NCI-H345 treated with DMSO at 0.1 percent for 48 hours (cell line): ENCODE data around the gene TK1.

Experiments used
- DNase-seq: peaks from one replicate; lab custom pipeline; 2025; ENCODE audit not compliant: unreplicated experiment; lab: John Stamatoyannopoulos, UW

The TK1 gene

GRCh38 chr17:78223061-78223460 lies 36.2 kb upstream of the TK1 start:
- no peak for DNase-seq

DNA sequence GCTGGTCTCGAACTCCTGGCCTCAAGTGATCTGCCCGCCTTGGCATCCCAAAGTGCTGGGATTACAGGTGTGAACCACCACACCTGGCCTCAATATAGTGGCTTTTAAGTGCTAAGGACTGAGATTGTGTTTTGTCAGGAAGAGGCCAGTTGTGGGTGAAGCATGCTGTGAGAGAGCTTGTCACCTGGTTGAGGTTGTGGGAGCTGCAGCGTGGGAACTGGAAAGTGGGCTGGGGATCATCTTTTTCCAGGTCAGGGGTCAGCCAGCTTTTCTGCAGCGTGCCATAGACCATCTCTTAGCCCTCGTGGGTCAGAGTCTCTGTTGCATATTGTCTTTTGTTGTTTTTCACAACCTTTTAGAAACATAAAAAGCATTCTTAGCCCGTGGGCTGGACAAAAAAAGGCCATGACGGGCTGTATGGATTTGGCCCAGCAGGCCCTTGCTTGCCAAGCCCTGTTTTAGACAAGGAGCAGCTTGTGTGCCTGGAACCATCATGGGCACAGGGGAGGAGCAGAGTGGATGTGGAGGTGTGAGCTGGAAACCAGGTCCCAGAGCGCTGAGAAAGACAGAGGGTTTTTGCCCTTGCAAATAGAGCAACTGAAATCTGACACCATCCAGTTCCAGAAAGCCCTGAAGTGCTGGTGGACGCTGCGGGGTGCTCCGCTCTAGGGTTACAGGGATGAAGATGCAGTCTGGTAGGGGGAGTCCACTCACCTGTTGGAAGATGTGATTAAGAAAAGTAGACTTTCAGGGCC lies 32.7 kb upstream of the TK1 start:
- no peak for DNase-seq

GRCh38 chr17:78214706-78215061 lies 27.8 kb upstream of the TK1 start:
- DNase-seq = no peak

GRCh38 chr17:78214016-78214705 lies 27.3 kb upstream of the TK1 start, which contains the start of gene BIRC5:
Gene BIRC5, plus strand, starts transcription at chr17:78214253. Its CDS starts 64 bp downstream, at chr17:78214317.
- DNase-seq = peak; percentile 92

- no peak for DNase-seq
These were observed 24.2 kb upstream of the TK1 start for GRCh38 chr17:78211032-78211431.

DNA sequence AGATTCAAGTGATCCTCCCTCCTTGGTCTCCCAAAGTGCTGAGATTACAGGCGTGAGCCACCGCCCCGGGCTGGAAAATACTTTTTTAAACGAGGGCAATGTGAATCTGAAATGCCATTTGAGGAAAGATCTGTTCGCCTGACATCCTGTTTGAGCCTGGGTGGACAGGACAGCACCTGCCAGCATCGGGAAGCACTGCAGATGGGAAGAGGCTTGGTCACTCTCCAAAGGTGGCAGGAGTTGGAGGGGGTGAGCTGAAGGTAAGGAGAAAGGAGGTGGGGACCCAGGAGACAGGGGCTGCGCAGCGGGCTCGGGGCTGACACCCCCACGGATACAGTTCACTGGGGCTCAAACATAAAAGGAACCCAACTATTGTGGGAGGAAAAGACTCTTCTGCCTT lies 23.3 kb upstream of the TK1 start:
- DNase-seq = no peak

DNA sequence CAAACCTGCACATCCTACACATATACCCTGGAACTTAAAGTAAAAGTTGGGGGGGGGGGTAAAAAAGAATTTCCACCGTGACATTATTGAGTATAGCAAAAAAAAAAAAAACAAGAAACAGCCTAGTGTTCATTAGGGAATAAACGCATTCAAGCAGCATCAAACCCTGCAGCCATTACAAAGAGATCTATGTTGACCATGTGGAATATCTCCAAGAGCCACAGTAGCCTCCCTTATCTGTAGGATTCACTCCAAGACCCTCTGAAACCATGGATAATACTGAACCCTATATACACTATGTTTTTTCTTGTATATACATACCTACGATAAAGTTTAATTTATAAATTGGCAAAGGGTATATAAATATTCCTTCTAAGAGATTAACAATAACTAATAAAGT lies 21.6 kb upstream of the TK1 start:
- DNase-seq = no peak

- no peak for DNase-seq
These were observed 19.4 kb upstream of the TK1 start for GRCh38 chr17:78206298-78206697.

DNA sequence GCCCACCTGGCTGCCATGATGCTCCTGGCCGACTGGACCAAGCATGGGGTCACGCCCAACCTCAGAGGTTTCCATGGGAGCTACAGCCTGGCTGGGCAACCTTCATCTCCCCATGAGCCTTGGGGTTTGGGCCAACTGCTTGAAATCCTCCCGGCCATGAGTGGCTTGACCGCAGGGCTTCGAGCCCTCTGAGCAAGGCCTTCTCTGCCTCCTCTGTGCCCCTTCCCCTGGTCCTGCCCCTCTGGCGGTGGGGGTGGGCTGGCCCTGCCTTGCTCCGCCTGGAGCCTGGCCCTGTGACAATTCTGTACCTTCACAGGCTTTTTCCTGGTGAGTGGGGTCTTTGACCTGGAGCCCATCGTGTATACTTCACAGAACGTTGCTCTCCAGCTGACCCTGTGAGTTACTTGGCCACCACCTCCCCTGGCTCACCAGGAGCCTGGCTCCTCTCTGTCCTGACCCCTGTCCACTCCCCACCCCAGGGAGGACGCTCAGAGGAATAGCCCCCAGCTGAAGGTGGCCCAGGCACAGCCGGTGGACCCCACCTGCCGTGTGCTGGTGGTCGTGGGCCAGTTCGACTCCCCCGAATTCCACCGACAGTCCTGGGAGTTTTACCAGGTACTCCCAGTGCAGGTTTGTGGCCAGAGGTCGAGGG lies 18.4 kb upstream of the TK1 start:
- no peak for DNase-seq

DNA sequence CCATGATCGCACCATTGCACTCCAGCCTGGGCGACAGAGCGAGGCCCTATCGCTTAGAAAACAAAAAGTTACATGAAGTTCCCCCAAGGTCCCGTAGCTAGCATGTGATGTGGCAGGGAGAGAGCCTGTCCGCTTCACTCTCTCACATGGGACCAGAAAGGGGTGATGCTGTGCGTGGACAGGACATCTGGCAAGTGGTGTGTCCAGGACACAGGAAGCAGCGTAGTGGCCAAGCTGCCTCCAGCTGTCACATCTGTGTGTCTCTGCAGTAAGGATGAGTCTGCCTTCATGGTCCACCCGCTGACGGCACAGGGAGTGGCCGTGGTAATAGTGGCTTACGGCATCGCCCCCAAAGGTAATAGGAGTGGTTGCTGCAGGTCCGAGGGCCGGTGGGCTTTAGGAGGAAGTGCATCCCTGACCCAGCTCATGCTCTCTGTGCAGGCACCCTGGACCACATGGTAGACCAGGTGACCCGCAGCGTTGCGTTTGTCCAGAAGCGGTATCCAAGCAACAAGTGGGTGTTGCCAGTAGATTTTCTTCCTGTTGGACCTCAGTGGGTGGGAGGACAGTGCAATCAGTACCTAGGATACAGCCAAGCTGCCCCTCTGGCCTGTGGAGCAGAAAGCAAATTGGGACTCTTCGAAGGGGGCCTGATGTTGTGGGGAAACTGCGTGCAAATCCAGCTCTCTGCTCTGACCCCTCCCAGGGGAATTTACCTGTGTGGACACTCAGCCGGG lies 17.7 kb upstream of the TK1 start:
- no peak for DNase-seq

GRCh38 chr17:78202666-78203065 lies 15.8 kb upstream of the TK1 start:
- no peak for DNase-seq

GRCh38 chr17:78200451-78200850 lies 13.6 kb upstream of the TK1 start:
- DNase-seq = no peak

DNA sequence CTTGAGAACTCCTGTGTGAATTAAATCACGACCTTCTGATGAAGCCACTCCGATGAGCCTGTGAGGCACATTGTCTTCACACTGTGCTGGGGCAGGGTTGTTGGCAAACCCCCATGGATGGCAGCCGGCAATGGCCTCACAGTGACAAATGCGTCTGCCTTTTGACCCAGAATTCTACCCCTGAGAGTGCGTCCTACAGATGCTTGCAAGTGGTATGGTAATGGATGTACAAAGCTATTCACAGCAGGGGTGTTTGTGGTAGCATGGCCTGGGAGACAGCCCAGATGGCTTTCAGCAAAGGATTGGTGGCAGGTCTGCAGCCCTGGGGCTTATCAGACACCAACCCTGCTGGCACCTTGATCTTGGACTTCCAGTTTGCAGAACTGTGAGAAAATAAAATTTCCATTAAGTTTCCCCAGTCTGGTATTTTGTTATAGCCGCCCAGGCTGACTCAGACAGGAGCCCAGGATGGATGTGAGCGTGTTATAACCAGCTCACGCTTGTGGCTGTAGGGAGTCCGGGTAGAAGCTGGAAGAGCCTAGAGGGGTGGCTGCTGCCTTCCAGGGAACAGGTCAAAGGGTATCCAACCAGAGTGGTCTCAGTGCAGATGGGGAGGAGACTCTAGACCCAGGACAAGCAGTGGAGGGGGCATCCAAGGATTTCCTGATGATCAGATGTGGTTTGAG lies 10.4 kb upstream of the TK1 start:
- peak; percentile 19 for DNase-seq

GRCh38 chr17:78196716-78197115 lies 9.9 kb upstream of the TK1 start:
- no peak for DNase-seq

DNA sequence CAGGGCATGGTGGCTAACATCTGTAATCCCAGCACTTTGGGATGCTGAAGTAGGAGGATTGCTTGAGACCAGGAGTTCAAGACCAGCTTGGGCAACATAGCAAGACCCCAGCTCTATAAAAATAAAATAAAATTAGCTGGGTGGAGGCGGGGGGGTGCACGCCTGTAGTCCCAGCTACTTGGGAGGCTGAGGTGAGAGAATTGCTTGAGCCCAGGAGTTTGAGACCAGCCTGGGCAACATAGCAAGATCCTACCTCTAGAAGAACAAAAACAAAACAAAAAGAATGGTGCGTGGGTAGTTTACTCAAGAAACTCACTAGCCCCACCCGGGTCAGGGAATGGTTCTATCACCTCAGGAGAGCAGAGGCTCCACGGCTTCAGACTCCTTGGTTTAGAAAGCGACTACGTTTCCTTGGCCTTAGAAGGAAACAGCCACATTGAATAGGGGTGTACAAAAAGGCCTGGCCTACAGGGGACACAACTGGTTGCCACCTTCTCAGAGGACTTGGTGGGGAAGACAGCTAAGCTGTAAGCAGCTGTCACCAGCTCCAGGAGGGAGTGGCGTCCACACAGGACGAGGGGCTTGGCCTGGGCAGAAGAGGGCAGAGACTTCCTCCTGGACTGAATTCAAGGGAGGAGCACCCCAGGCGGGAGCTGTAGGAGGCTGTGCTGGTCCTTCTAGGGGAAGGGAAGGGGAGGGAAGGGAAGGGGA lies 716 bp downstream of the TK1 start:
- DNase-seq = no peak

- no peak for DNase-seq
These were observed 2.0 kb downstream of the TK1 start for GRCh38 chr17:78184868-78185267.

DNA sequence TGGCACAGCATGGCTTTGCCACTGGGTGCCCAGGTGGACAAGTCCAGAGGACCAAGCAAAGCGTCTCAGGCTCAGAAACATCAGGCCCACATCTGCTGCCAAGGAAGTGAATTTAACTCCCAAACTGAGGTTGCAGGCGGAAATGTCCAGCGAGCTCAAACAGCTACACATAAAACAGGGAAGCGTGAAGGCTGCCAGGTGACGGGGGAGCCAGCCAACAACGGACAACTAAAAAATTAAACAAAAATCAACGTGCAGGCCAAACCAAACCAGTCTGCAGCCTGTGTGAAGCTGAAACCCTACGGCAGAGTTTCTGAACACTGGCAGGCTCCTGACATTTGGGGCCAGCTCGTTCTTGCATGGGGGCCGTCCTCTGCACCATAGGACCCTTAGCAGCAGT lies 2.5 kb downstream of the TK1 start:
- no peak for DNase-seq

- DNase-seq = no peak
These were observed 2.9 kb downstream of the TK1 start for GRCh38 chr17:78183916-78184315.

DNA sequence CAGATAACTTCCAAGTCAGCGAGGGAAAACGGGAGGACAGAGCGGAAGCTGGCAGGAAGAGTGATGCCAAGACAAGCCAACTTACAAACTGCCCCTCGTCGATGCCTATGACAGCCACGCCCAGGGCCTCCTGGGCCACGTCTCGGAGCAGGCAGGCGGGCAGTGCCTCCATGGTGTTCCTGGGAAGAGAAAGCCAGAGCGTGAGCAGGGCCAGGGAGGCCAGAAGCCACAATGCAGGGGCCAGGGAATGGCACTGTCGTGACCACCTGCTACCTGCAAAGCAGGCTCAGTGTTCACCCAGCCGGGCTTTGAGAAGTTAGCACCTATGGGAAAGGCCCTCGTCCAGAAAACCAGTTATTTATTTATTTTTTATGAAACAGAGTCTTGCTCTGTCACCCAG lies 4.3 kb downstream of the TK1 start:
- DNase-seq = no peak

DNA sequence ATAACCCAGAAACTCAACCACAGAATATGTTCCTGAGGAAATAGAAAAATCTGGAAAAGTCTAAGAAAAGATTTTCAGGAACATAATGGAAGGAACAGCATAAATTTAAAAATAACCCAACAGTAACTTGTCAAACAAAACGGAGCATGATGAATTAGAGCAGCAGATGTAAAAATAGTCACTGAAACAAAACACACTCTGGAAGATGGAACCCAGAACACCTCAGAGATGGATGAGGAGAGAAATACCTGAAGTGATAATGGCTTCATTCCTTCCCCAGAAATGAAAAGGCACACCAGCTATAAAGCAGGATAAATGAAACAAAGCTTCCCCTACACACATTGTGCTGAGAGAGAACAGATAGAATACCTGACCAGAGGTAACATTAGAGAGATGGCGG lies 6.3 kb downstream of the TK1 start:
- no peak for DNase-seq
